ENCODE measurements around the gene RARRES1.

The RARRES1 gene

GRCh38 chr3:158722108-158722507 lies 10.1 kb downstream of the RARRES1 start:
- DNase-seq (ENCODE audit: low spot score in 2 of 2) (no peak), ATAC-seq (replicated peaks; ENCODE audit: extremely low read depth, poor library complexity, severe bottlenecking) (no peak)
- Mint-ChIP-seq H3K36me3 (ENCODE audit: insufficient read depth) (peaks cover 4% of the 10 kb centered on the region), H3K27ac (ENCODE audit: low read depth) (no peak overlapping the region), H3K4me1 (peaks cover 31% of the 10 kb centered on the region), H3K27me3 (no peaks in the 10 kb centered on the region), H3K9me3 (no peaks in the 10 kb centered on the region), H3K4me3 (no peak overlapping the region)

GRCh38 chr3:158718490-158719170 lies 13.6 kb downstream of the RARRES1 start:
- Mint-ChIP-seq H3K4me3 (no peak overlapping the region), H3K36me3 (ENCODE audit: insufficient read depth) (peaks cover 4% of the 10 kb centered on the region), H3K27me3 (no peaks in the 10 kb centered on the region), H3K27ac (ENCODE audit: low read depth) (no peak overlapping the region), H3K9me3 (no peaks in the 10 kb centered on the region), H3K4me1 (peaks cover 30% of the 10 kb centered on the region)
- ATAC-seq (replicated peaks; ENCODE audit: extremely low read depth, poor library complexity, severe bottlenecking): no peak
- DNase-seq (ENCODE audit: low spot score in 2 of 2): no peak

- Mint-ChIP-seq H3K4me1 (peaks cover 22% of the 10 kb centered on the region), H3K27ac (ENCODE audit: low read depth) (peak overlapping the region; percentile 17), H3K36me3 (ENCODE audit: insufficient read depth) (peaks cover 4% of the 10 kb centered on the region), H3K27me3 (no peaks in the 10 kb centered on the region), H3K9me3 (no peaks in the 10 kb centered on the region), H3K4me3 (no peak overlapping the region)
- ATAC-seq (replicated peaks; ENCODE audit: extremely low read depth, poor library complexity, severe bottlenecking) (no peak), DNase-seq (ENCODE audit: low spot score in 2 of 2) (no peak)
Measured at GRCh38 chr3:158717576-158717975, 14.7 kb downstream of the RARRES1 start.

- Mint-ChIP-seq H3K9me3 (no peaks in the 10 kb centered on the region), H3K36me3 (ENCODE audit: insufficient read depth) (peaks cover 21% of the 10 kb centered on the region), H3K4me3 (no peak overlapping the region), H3K27ac (ENCODE audit: low read depth) (no peak overlapping the region), H3K4me1 (peaks cover 8% of the 10 kb centered on the region), H3K27me3 (no peaks in the 10 kb centered on the region)
- DNase-seq (ENCODE audit: low spot score in 2 of 2): no peak
- no peak for ATAC-seq (replicated peaks; ENCODE audit: extremely low read depth, poor library complexity, severe bottlenecking)
Measured at GRCh38 chr3:158713094-158713499, 19.2 kb downstream of the RARRES1 start.

- Mint-ChIP-seq H3K36me3 (ENCODE audit: insufficient read depth) (peaks cover 20% of the 10 kb centered on the region), H3K27me3 (no peaks in the 10 kb centered on the region), H3K9me3 (no peaks in the 10 kb centered on the region), H3K4me1 (peaks cover 5% of the 10 kb centered on the region), H3K27ac (ENCODE audit: low read depth) (no peak overlapping the region), H3K4me3 (no peak overlapping the region)
- DNase-seq (ENCODE audit: low spot score in 2 of 2): no peak
- ATAC-seq (replicated peaks; ENCODE audit: extremely low read depth, poor library complexity, severe bottlenecking): no peak
Measured at GRCh38 chr3:158712443-158712842, 19.8 kb downstream of the RARRES1 start.

GRCh38 chr3:158711886-158712285 lies 20.4 kb downstream of the RARRES1 start:
- Mint-ChIP-seq H3K27ac (ENCODE audit: low read depth) (no peak overlapping the region), H3K36me3 (ENCODE audit: insufficient read depth) (peaks cover 22% of the 10 kb centered on the region), H3K9me3 (no peaks in the 10 kb centered on the region), H3K4me1 (no peaks in the 10 kb centered on the region), H3K27me3 (no peaks in the 10 kb centered on the region), H3K4me3 (no peak overlapping the region)
- ATAC-seq (replicated peaks; ENCODE audit: extremely low read depth, poor library complexity, severe bottlenecking) (no peak), DNase-seq (ENCODE audit: low spot score in 2 of 2) (no peak)

- Mint-ChIP-seq H3K27ac (ENCODE audit: low read depth) (peak overlapping the region; percentile 33), H3K4me1 (no peaks in the 10 kb centered on the region), H3K9me3 (no peaks in the 10 kb centered on the region), H3K36me3 (ENCODE audit: insufficient read depth) (peaks cover 22% of the 10 kb centered on the region), H3K27me3 (no peaks in the 10 kb centered on the region), H3K4me3 (no peak overlapping the region)
- no peak for DNase-seq (ENCODE audit: low spot score in 2 of 2)
- no peak for ATAC-seq (replicated peaks; ENCODE audit: extremely low read depth, poor library complexity, severe bottlenecking)
Measured at GRCh38 chr3:158710601-158711000, 21.7 kb downstream of the RARRES1 start.

GRCh38 chr3:158709666-158710083 lies 22.6 kb downstream of the RARRES1 start:
- H3K36me3 Mint-ChIP-seq (ENCODE audit: insufficient read depth): peaks cover 22% of the 10 kb centered on the region
- no peaks in the 10 kb centered on the region for H3K4me1 Mint-ChIP-seq
- no peak for DNase-seq (ENCODE audit: low spot score in 2 of 2)

GRCh38 chr3:158703566-158703965 lies 28.7 kb downstream of the RARRES1 start:
- no peak overlapping the region for H3K4me3 Mint-ChIP-seq
- H3K9me3 Mint-ChIP-seq: no peaks in the 10 kb centered on the region
- H3K27ac Mint-ChIP-seq (ENCODE audit: low read depth): peak overlapping the region; percentile 14
- H3K4me1 Mint-ChIP-seq: peaks cover 18% of the 10 kb centered on the region
- peaks cover 6% of the 10 kb centered on the region for H3K36me3 Mint-ChIP-seq (ENCODE audit: insufficient read depth)
- no peak for DNase-seq (ENCODE audit: low spot score in 2 of 2)
- H3K27me3 Mint-ChIP-seq: no peaks in the 10 kb centered on the region
- no peak for ATAC-seq (replicated peaks; ENCODE audit: extremely low read depth, poor library complexity, severe bottlenecking)

More at GRCh38 chr3:158709666-158710083, 22.6 kb downstream of the RARRES1 start:
- H3K4me3 Mint-ChIP-seq: no peak overlapping the region
- H3K27ac Mint-ChIP-seq (ENCODE audit: low read depth): no peak overlapping the region
- no peak for ATAC-seq (replicated peaks; ENCODE audit: extremely low read depth, poor library complexity, severe bottlenecking)
- no peaks in the 10 kb centered on the region for H3K27me3 Mint-ChIP-seq
- H3K9me3 Mint-ChIP-seq: no peaks in the 10 kb centered on the region

- Mint-ChIP-seq H3K27me3 (no peaks in the 10 kb centered on the region), H3K4me3 (no peak overlapping the region), H3K27ac (ENCODE audit: low read depth) (no peak overlapping the region), H3K36me3 (ENCODE audit: insufficient read depth) (peaks cover 6% of the 10 kb centered on the region), H3K4me1 (peaks cover 18% of the 10 kb centered on the region), H3K9me3 (no peaks in the 10 kb centered on the region)
- DNase-seq (ENCODE audit: low spot score in 2 of 2) (no peak), ATAC-seq (replicated peaks; ENCODE audit: extremely low read depth, poor library complexity, severe bottlenecking) (no peak)
Measured at GRCh38 chr3:158702815-158703481, 29.3 kb downstream of the RARRES1 start.

GRCh38 chr3:158701420-158702065 lies 30.7 kb downstream of the RARRES1 start:
- no peaks in the 10 kb centered on the region for H3K9me3 Mint-ChIP-seq
- no peaks in the 10 kb centered on the region for H3K27me3 Mint-ChIP-seq
- peaks cover 4% of the 10 kb centered on the region for H3K36me3 Mint-ChIP-seq (ENCODE audit: insufficient read depth)
- H3K27ac Mint-ChIP-seq (ENCODE audit: low read depth): peak overlapping the region; percentile 45
- H3K4me1 Mint-ChIP-seq: peaks cover 18% of the 10 kb centered on the region
- DNase-seq (ENCODE audit: low spot score in 2 of 2) (no peak), ATAC-seq (replicated peaks; ENCODE audit: extremely low read depth, poor library complexity, severe bottlenecking) (no peak)
- H3K4me3 Mint-ChIP-seq: no peak overlapping the region

GRCh38 chr3:158700559-158700958 lies 31.7 kb downstream of the RARRES1 start:
- peaks cover 6% of the 10 kb centered on the region for H3K36me3 Mint-ChIP-seq (ENCODE audit: insufficient read depth)
- no peaks in the 10 kb centered on the region for H3K27me3 Mint-ChIP-seq
- DNase-seq (ENCODE audit: low spot score in 2 of 2) (no peak), ATAC-seq (replicated peaks; ENCODE audit: extremely low read depth, poor library complexity, severe bottlenecking) (no peak)
- H3K9me3 Mint-ChIP-seq: no peaks in the 10 kb centered on the region
- H3K4me3 Mint-ChIP-seq: no peak overlapping the region
- H3K27ac Mint-ChIP-seq (ENCODE audit: low read depth): no peak overlapping the region
- H3K4me1 Mint-ChIP-seq: peaks cover 18% of the 10 kb centered on the region

- Mint-ChIP-seq H3K27me3 (no peaks in the 10 kb centered on the region), H3K36me3 (ENCODE audit: insufficient read depth) (peaks cover 12% of the 10 kb centered on the region), H3K4me1 (no peaks in the 10 kb centered on the region), H3K9me3 (no peaks in the 10 kb centered on the region), H3K4me3 (no peak overlapping the region), H3K27ac (ENCODE audit: low read depth) (no peak overlapping the region)
- ATAC-seq (replicated peaks; ENCODE audit: extremely low read depth, poor library complexity, severe bottlenecking) (no peak), DNase-seq (ENCODE audit: low spot score in 2 of 2) (no peak)
Measured at GRCh38 chr3:158696618-158697017, 35.6 kb downstream of the RARRES1 start.
